NOMO-1 treated with DMSO at 0.1 percent for 48 hours (cell line): ENCODE results near the gene FYB1.

Source experiments
- DNase-seq: peaks from one replicate; lab custom pipeline; 2025; ENCODE audit not compliant: unreplicated experiment; lab: John Stamatoyannopoulos, UW

FYB1 gene

DNA sequence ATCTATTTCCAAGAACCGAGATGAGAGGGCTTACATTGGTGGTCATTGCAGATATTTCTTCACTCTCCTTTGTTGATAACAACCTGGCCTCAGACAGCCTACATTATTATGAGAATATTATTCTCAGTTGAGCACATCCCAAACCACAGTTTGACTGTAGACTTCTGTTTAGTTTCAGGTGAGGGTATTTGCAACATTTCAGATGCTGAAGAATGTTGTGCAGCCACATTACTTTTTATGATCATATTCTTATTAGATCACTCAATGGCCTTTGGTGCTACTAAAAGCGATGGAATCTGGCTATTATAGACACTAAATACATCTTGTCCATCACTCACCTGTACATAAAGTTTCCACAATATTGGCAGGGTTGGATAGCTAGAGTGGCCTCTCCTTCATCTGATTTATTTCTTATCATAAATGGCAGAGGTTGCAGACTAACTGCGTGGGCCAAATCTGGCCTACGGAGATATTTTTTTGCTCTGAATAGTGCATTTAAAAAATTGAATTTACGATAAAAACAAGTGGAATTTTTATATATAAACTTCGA is 119.0 kb downstream of the FYB1 start:
- DNase-seq, result no peak

DNA sequence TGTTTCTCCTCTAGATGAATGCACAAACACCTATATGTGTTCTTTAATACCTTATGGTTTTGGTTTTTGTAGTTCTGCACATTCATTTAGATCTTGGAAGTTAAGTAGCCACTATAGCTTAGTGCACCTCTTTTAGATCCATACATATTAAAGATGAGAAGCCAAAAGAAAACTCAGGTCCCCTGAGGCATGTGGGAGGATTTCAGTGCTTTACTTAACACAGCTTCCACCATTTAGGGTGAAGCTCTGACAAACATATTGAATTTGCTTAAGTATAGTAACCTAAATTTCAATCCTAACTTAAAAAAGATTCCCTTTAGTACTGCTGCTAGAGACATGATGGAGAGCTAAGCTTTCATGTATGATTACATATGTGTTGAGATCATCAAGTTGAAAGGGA is 119.5 kb downstream of the FYB1 start:
- no peak for DNase-seq

DNA sequence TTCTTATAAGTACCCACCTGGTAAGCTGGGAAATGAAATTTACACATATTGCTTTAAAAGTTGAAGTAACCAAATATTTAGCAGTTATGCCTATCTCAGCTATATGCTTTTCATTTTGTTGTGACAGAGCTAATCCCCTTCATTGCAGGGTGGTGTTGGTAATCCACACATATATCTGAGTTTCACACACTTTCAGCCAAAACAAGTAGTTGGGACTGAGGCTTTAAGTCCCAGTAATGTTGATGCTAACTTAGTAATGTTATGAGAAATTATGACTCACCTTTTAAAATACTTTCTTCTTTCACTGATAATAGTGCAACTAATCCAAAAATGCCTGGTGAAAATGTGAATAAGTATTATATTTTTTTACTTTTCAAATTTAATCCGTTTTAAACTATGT is 126.0 kb downstream of the FYB1 start:
- no peak for DNase-seq

DNA sequence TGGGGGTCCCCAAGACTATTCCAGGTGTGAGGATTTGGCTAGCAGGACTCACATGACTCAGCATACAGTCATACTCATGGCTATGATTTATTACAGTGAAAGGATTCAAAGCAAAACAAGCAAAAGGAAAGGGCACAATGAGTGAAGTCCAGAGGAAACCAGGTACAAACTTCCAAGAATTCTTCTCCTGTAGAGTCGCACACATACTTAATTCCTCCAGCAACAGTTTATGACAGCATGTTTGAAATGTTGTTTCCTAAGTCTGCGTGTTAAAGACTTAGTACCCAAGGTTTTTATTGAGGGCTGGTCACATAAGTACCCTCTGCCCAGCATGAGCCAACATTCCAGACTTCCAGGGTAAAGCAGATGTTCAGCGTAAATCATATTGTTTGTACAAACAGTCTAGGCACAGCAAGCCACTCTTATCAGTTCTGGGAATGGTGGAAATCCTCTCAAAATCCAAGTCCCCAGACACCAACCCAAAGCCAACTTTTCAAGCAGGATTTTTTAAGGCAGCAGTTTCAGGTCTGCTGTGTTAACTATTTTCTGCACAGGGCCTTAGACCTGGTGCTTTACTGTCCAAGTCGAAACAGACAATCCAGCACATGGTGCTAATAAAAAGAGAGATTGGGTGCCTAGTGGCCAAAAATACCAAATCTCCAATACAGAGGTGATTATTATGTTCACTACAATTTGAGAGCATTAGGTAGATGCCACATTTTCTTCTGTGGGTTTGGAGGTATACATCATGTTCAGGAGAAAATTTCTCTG is 126.6 kb downstream of the FYB1 start:
- DNase-seq, result no peak

DNA sequence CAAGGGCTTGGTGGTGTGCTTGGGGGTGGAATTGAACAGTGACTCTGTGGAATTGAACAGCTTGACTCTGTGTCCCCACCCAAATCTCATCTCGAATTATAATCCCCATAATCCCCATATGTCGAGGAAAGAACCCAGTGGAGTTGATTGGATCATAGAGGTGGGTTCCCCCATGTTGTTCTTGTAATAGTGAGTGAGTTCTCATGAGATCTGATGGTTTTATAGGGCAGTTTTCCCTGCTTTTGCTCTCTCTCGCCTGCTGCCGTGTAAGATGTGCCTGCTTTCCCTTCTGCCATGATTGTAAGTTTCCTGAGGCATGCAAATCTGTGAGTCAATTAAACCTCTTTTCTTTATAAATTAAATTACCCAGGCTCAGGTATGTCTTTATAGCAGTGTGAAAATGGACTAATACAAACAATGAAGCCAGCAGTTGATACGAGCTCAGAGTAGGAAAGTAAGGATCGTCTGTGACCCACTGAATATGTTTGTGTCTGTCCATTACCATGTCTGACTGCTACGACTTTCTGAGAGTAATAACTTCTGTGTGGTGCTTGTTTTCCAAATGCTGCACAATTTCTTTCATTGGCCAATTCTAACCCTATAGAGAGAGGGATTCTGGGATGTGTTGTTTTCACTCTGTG is 127.3 kb downstream of the FYB1 start:
- no peak for DNase-seq

DNA sequence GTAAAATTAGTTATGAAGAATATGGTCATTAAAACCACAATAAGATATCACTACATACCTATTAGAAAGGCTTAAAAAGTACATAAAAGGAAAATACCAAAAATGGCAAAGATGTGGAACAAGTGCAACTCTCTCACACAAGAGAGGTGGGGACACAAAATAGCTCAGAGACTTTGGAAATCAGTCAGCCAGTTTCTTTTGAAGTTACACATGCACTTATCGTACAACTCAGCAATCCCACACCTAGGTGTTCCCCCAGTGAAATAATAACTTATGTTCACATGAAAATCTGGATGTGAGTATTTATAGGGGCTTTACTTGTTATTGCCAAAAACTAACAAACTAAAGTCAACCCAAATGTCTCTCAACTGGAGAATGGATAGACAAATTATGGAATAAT is 135.4 kb downstream of the FYB1 start:
- DNase-seq, result no peak

DNA sequence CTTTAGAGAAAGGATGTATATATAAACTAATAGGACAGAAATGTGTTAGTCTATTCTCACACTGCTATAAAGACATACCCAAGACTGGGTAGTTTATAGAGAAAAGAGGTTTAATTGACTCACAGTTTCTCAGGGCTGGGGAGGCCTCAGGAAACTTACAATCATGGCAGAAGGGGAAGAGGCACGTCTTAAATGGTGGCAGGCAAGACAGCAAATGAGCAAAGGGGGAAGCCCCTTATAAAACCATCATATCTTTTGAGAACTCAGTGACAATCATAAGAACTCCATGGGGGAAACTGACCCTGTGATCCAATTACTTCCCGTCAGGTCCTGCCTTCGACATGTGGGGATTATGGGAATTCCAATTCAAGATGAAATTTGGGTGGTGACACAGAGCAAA is 136.4 kb downstream of the FYB1 start:
- no peak for DNase-seq

DNA sequence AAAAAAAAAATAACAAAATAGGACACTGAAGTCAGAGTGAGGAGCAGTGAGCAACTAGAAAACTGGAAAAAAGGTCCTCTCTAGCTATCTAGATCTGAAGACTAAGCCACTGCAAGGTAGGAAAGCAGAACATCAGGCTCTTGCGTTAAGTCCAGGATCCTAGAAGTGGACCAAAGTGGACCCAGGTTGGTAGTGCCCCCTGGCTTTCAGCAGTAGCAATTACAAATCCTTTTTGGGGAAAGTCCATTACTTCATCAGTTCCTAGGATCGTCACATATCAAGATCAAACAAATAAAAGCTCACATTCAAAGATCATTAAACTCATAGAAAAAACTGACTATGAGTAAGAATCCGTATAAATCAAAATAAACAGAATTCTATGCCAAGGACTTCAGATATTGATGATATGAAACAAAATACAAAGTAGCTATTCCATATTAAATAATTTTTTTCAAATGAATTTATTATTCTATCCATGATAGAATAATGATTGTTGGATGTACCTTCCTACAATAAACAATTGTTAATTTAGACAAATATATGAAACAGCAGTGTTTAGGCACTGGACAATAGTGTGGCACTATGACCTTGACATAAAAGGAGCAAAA is 138.7 kb downstream of the FYB1 start:
- DNase-seq, result peak; percentile 73

DNA sequence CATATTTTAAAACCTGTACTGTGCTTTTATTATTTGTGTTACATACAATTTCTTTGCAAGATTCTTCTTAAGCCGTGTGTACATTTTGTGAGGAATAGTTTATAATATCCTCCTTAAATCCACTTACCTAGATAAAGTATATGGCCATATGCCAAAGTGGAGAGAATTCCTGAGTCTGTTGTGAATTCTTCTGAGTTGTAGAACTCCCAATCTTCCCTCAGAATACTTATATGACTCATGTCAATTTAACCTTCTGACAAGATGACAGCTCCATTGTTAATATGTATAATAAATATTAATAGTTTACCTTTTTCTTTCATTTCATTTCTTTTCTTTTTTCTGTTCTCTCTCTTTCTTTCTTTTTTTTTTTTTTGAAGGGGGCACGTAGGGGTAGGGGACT is 139.2 kb downstream of the FYB1 start:
- no peak for DNase-seq

DNA sequence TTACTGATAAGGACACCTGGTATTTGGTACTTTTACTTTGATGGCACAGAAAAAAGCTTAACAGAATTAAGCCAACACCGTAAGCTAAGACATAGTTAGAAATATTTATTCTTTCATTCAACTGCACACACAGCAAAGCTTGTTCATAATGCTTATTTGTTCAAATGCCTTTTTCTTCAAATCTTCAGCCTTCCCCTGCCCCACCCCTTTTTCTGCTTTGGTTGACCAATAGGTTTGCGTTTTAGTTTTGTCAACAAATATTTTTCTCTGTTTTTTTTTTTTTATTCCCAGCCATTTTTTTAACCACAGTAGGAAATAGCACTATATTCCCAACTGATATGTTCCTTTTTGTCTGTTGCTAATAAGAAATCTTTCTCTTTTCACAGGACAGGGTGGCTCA is 140.2 kb downstream of the FYB1 start:
- DNase-seq, result no peak

DNA sequence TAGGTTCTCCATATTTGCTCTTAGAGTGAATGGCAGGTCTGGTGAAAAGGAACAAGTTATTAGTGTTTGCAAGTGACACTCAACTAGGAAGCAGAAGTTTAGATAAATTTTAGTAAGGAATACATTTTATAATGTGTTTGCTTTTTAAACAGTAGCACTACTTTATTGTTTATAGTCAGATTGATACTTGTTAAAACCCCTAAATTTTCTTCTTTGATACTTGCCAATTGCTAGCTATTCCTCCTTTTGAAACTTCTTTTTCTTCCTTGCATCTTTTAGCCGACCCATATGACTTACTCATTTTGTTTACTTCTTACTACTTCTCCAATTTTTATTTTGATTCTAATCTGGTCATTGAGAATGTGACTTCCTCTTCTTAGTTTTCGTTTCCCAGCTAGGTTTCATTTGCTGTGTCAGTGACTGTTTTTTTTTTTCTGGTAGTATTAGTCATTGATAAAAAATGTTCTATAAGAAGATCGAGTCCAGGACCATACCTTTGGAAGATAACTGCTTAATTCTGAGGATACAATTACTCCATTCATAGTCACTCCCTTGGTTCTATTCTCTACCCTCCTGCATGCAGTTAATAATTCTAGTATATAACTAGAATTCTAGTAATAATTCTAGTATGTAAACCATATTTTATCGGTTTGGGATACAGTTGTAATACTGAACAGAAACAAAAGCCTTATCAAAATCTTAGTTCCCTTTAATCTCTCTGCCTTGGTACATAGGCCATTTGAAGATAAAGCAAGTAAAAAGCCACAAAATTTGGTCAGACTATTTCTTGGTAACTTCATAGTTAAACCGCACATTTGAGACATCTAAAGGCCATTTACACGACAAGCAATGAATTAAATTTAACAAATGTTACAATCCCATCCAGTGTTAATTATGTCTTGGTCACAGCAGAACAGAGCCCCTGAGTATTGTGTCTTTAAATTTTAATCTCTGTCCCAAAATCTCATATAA is 142.3 kb downstream of the FYB1 start:
- peak; percentile 100 for DNase-seq

DNA sequence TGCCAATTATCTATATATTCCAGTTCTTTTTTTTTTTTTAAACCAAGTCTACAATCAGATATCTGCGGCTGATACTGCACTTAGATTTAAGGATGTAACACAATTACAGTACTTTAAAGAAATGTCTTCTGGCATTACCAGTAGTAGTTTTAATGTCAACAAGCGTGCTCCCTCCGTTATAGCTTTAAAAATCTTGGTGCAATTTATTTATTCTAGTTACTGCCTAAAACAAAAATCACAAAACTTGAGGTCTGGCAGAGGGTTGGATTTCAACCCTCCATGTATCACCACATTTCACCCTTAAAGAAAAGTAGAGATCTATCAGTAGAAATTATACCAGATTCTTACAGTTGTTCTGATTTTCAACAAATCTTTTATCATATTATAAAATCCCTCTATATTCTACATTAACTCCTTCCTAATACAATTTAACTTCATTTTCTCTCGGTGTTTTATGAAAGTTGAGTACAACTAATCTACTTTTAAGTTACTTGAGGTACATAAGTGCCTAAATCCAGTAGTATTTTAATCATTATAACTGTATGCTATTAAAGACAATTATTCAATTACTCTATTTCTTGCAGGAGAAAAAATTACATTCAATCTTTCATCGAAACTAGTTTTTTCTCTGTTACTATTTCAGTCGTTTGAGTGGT is 143.1 kb downstream of the FYB1 start:
- DNase-seq, result no peak

DNA sequence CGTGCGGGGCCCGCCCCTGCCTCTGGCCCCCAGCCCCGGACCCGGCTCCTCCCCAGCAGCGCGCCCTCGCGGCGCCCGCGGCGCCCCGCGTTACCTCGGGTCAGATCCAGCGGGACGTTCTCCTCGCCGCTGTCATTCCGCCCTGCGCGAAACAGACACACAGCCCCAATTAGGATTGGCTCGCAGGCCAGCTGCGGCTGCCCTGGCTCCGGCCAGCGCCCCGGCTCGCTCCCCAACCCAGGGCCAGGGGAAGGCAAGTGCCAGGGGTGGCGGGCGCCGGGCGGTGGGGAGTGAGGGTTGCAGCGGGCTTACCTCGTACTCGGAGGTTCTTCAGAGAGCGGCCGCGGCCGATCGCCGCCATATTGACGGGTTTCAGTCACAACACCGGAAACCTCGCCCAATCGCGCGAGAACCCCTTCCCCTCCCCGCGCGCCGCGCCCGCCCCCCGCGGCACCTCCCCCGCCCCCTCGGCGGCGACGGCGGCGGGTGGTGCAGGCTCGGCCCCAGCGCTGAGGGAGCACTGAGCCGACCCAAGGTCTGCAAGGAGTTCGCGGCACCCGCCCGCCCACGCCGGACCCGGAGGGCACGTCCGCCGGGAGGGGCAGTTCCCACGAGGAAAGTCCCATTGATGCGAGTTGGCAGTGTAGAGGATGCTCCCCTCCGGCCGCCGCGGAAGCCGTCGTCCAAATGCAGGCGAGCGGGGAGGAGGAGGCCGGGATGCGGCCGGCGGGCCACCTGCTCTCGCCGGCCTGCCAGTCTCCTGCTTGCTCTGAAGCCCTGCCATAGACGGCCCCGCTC is 145.1 kb downstream of the FYB1 start, which contains the start of gene RICTOR:
Gene RICTOR, minus strand, starts transcription at position 383 of the 798 bp plus-strand sequence. Its CDS starts 22 bp downstream, at position 361.
- DNase-seq, result peak; percentile 82

DNA sequence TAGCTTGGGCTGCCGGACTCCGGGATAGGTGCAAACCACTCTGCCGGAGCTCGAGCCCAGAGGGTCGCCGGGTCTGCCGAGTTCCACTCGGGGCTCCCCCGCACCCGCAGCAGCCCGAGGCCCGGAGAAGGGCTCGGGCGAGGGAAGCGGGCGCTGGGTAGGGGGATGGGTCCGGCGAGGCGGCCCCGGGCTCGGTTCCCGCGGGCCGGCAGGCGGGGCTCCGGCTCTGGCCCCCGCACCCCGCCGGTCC is 145.7 kb downstream of the FYB1 start:
- DNase-seq, result no peak

DNA sequence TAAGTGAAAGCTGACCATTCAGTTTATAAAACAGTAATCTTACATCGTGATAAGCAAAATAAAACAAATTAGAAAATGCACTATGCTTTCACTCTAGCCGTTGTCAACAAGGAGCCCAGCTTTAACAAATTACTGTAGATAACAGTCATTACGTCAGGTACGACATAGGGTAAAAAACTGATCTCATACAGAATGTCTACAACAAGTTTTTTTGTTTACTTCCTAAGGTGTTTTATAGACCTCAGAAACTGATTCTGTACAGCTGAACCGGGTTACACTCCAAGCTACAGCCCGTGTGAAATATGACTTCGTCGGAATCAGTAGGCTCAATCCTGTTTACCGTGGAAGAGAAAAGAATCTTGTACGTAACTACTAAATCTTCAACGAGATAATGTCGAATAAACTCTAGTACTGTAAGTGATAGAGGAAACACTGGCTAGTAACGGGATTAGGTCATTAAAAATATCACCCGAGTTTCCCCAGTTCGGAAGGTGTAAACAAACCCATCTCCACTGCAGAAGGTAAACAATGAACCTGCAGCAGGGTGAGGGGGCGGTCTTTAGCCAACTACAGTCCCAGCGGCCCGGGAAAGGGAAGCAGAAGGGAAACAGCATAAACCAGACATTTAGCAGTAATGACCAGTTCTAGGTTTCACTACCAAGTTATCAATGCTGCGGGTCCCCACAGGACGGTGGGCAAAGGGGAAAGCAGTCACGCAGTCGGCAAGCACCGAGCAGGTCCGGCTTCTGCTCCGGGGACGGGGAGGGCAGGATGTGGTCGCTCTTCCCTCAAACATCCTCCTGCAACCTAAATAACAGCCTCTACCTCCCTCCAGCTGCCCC is 146.2 kb downstream of the FYB1 start:
- DNase-seq, result peak; percentile 78

DNA sequence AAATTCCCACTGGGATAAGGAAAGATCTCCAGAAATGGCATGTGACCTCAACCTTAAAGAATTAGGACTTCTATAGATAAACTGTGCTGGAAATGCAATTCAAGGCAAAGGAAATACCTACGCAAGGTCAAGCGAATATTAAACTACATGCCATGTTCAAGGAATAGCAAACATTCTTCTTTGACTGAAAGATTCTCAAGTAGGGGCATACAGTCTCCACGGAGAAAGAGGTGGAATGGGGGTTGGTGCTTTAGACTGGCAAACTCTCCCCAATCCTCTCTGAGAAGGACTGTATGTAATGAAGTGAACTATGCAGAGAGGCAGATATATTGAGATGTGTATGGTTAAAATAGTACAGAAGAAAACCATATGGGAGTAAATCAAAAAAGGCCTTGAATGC is 151.3 kb downstream of the FYB1 start:
- no peak for DNase-seq

DNA sequence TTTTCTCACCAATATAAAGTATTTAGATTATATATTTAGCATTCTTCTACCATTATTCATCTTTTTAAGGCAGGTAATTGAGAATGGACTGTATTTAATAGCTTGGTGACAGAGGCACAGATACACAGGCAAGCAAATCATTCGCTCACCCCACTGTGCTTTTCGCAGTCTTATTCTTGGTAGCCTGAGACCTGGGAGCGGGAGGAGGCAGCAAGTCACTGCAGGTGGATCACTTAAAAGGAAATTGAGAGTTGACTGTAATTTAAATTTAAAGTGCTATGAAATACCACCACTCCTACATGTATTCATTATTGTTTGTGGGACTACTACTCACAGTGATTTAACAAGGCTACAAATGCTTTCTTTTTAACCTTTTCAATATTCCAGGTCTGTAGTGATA is 154.9 kb downstream of the FYB1 start:
- no peak for DNase-seq

DNA sequence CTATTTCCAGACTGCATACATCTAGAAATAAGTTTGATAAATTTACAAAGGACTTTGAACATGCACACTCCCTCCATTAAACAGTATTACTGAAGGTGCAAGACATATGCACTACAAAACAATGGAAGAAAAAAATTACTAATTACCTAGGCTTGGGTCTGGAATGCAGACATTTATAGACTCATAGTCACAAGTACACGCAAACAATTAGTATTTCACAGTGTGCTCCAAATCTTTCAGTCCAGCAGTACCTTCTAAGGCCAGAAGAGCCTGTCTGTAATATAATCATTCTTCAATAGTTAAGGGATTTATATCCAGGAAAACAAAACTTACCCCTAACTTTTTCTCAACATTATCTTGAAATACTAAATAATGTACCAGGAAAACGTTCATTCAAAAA is 156.3 kb downstream of the FYB1 start:
- no peak for DNase-seq

DNA sequence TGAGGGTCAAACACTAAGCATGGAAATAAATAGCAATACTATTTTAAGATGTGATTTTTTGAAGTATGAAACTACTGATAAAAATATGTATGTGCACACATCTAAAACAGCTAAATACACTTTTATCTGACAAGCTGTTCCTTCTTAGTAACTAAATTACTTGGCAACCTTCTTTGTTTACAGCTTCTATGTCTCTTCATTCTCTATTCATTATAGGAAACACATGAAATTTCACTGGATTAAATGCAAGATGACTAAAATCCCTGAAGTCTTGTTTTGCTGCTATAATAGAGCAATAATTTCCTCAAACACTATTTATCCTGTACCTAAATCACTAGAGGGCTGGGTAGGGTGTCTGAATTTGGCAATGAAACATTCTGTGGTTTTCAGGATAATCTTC is 156.8 kb downstream of the FYB1 start:
- DNase-seq, result no peak
